GM12875 (cell line): ENCODE data around the gene KRTAP1-5.

ENCODE experiments used
- H3K4me3 ChIP-seq: one replicate; pipeline ENCODE4 v1.5.1; 2011; ENCODE audit warnings: low read depth, low read length, control low read depth
- TF ChIP-seq, protein P1 (sequence below): IDR thresholded peaks from 2 replicates; pipeline ENCODE4 v1.5.1; 2011; ENCODE audit warnings: low read depth, mild to moderate bottlenecking, control low read depth, inconsistent platforms, low read length, moderate library complexity, borderline replicate concordance; ENCODE audit not compliant: insufficient read depth

KRTAP1-5 gene

GRCh38 chr17:41026715-41027471 lies at the start of gene KRTAP1-5:
TSS of gene KRTAP1-5 (minus strand) at chr17:41027208. CDS start at chr17:41027155, 53 bp downstream.
- no peak within 1 kb of the TSS for H3K4me3 ChIP-seq
- TF ChIP-seq, protein P1, sequence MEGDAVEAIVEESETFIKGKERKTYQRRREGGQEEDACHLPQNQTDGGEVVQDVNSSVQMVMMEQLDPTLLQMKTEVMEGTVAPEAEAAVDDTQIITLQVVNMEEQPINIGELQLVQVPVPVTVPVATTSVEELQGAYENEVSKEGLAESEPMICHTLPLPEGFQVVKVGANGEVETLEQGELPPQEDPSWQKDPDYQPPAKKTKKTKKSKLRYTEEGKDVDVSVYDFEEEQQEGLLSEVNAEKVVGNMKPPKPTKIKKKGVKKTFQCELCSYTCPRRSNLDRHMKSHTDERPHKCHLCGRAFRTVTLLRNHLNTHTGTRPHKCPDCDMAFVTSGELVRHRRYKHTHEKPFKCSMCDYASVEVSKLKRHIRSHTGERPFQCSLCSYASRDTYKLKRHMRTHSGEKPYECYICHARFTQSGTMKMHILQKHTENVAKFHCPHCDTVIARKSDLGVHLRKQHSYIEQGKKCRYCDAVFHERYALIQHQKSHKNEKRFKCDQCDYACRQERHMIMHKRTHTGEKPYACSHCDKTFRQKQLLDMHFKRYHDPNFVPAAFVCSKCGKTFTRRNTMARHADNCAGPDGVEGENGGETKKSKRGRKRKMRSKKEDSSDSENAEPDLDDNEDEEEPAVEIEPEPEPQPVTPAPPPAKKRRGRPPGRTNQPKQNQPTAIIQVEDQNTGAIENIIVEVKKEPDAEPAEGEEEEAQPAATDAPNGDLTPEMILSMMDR, result no peak

DNA sequence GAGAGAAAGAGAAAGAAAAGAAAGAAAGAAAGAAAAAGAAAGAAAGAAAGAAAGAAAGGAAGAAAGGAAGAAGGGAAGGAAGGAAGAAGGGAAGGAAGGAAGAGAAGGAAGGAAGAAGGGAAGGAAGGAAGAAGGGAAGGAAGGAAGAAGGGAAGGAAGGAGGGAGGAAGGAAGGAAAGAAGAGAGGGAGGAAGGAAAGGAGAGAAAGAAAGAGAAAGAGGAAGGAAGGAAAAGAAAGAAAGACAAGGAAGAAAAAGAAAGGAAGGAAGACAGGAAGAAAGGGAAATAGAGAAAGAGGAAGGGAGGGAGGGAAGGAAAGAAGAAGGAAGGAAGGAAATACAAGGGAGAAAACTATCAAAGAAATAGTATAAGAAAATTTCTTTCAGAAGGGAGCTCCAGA lies 49.8 kb upstream of the KRTAP1-5 start:
- no peak overlapping the region for H3K4me3 ChIP-seq
- TF ChIP-seq, protein P1, result no peak

- no peak overlapping the region for H3K4me3 ChIP-seq
- TF ChIP-seq, protein P1, result no peak
These were observed 46.7 kb upstream of the KRTAP1-5 start for GRCh38 chr17:41073676-41074075.

DNA sequence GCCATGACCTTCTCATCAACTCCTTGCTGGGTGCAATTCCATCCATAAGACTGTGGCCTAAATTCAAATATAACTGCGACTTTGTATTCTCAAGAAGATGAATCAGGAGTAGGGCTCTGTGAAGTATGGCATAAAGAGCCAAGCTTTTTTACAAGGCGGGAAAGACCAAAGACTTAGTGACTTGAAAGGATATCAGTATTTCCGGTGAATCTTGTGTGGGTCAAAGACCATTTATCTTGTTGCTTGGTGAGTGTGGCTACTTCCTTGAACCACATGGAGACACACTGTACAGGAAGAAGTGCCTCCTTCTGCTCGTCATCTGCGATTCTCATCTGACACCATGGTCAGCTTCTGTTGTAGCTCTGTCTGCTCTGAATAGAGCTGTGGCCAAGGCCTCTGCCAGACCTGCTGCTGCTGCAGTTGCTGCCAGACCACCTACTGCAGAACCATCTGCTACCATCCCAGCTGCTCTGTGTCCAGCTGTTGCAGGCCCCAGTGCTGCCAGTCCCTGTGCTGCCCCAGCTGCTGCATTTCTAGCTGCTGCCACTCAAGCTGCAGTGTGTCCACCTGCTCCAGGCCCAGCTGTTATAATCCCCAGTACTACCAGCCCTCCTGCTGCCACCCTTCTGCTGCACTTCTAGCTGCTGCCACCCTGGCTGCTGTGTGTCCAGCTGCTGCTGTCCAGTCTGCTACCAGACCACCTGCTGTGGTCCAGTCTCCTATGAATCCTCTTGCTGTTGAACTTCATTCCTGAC lies 44.8 kb upstream of the KRTAP1-5 start:
- TF ChIP-seq, protein P1, result no peak
- no peak overlapping the region for H3K4me3 ChIP-seq

DNA sequence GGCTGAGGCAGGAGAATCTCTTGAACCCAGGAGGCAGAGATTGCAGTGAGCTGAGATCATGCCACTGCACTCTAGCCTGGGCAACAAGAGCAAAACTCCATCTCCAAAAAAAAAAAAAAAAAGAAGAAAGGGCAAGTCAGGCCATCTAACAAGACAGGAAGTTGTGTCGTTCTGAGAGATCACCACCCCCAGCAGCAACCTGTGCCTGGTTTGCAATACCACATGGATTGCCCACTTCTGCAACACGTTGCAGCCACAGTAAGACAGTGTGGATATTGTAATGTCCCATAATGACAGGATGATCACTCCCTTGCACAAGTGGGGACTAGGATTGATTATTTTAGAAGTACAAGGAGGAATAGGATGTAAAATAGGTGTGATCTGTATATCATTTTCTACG lies 42.0 kb upstream of the KRTAP1-5 start:
- H3K4me3 ChIP-seq, result no peak overlapping the region
- TF ChIP-seq, protein P1, result no peak

DNA sequence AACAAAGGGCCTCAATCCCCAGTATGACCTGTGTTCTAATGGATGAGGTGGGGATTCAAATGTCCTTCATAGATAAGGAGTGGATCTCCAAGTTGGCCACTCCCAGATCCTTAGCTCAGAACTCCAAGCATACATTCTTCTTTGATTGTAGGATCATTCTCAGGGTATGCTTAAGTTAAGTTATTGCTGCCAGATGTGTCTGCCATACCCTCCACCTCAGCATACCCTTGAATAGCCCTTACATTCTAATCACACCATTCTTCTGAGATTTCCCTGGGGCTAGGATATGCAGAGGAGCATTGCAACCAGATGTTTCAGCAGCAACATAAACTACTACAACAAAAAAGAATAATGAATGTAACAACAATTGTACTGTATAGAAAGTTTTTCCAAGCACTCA lies 40.3 kb upstream of the KRTAP1-5 start:
- no peak overlapping the region for H3K4me3 ChIP-seq
- TF ChIP-seq, protein P1, result no peak
